ENCODE data around the gene KIAA1549.

KIAA1549 gene

GRCh38 chr7:138843632-138844580 is 137.3 kb downstream of the KIAA1549 start:
- no peaks in the 10 kb centered on the region for H3K9me3 Mint-ChIP-seq
- H3K4me1 Mint-ChIP-seq, result no peaks in the 10 kb centered on the region
- ATAC-seq (ENCODE audit: low read depth), result no peak
- DNase-seq (ENCODE audit: low spot score in 2 of 2), result no peak
- no peaks in the 10 kb centered on the region for H3K36me3 Mint-ChIP-seq
- no peak overlapping the region for H3K27ac Mint-ChIP-seq
- no peak overlapping the region for H3K4me3 Mint-ChIP-seq
- H3K27me3 Mint-ChIP-seq, result peaks cover 8% of the 10 kb centered on the region

- Mint-ChIP-seq H3K4me1 (no peaks in the 10 kb centered on the region), H3K9me3 (no peaks in the 10 kb centered on the region), H3K27me3 (peaks cover 8% of the 10 kb centered on the region), H3K36me3 (no peaks in the 10 kb centered on the region), H3K4me3 (no peak overlapping the region), H3K27ac (no peak overlapping the region)
- DNase-seq (ENCODE audit: low spot score in 2 of 2) (no peak), ATAC-seq (ENCODE audit: low read depth) (no peak)
Measured at GRCh38 chr7:138842111-138842510, 139.1 kb downstream of the KIAA1549 start.

- H3K36me3 Mint-ChIP-seq, result no peaks in the 10 kb centered on the region
- H3K4me1 Mint-ChIP-seq, result no peaks in the 10 kb centered on the region
- no peak overlapping the region for H3K27ac Mint-ChIP-seq
- ATAC-seq (ENCODE audit: low read depth), result no peak
- no peaks in the 10 kb centered on the region for H3K9me3 Mint-ChIP-seq
- DNase-seq (ENCODE audit: low spot score in 2 of 2), result no peak
- peaks cover 12% of the 10 kb centered on the region for H3K27me3 Mint-ChIP-seq
- no peak overlapping the region for H3K4me3 Mint-ChIP-seq
Measured at GRCh38 chr7:138838166-138838565, 143.0 kb downstream of the KIAA1549 start.

GRCh38 chr7:138837627-138838026 is 143.6 kb downstream of the KIAA1549 start:
- Mint-ChIP-seq H3K27ac (no peak overlapping the region), H3K4me3 (no peak overlapping the region), H3K9me3 (no peaks in the 10 kb centered on the region), H3K36me3 (no peaks in the 10 kb centered on the region), H3K4me1 (no peaks in the 10 kb centered on the region), H3K27me3 (peaks cover 12% of the 10 kb centered on the region)
- no peak for ATAC-seq (ENCODE audit: low read depth)
- no peak for DNase-seq (ENCODE audit: low spot score in 2 of 2)

- Mint-ChIP-seq H3K9me3 (no peaks in the 10 kb centered on the region), H3K36me3 (no peaks in the 10 kb centered on the region), H3K27me3 (peaks cover 10% of the 10 kb centered on the region), H3K4me1 (no peaks in the 10 kb centered on the region), H3K4me3 (no peak overlapping the region), H3K27ac (no peak overlapping the region)
- ATAC-seq (ENCODE audit: low read depth) (no peak), DNase-seq (ENCODE audit: low spot score in 2 of 2) (no peak)
Measured at GRCh38 chr7:138835087-138835486, 146.1 kb downstream of the KIAA1549 start.

GRCh38 chr7:138834583-138834982 is 146.6 kb downstream of the KIAA1549 start:
- ATAC-seq (ENCODE audit: low read depth), result no peak
- H3K36me3 Mint-ChIP-seq, result no peaks in the 10 kb centered on the region
- H3K4me3 Mint-ChIP-seq, result no peak overlapping the region

GRCh38 chr7:138833596-138833995 is 147.6 kb downstream of the KIAA1549 start:
- Mint-ChIP-seq H3K27ac (no peak overlapping the region), H3K9me3 (no peaks in the 10 kb centered on the region), H3K27me3 (peaks cover 7% of the 10 kb centered on the region), H3K36me3 (no peaks in the 10 kb centered on the region), H3K4me3 (no peak overlapping the region), H3K4me1 (no peaks in the 10 kb centered on the region)
- ATAC-seq (ENCODE audit: low read depth) (no peak), DNase-seq (ENCODE audit: low spot score in 2 of 2) (no peak)

More at GRCh38 chr7:138834583-138834982, 146.6 kb downstream of the KIAA1549 start:
- H3K27me3 Mint-ChIP-seq, result peaks cover 10% of the 10 kb centered on the region
- H3K27ac Mint-ChIP-seq, result no peak overlapping the region
- H3K9me3 Mint-ChIP-seq, result no peaks in the 10 kb centered on the region
- no peaks in the 10 kb centered on the region for H3K4me1 Mint-ChIP-seq
- DNase-seq (ENCODE audit: low spot score in 2 of 2), result no peak

GRCh38 chr7:138832966-138833365 is 148.2 kb downstream of the KIAA1549 start:
- H3K36me3 Mint-ChIP-seq, result no peaks in the 10 kb centered on the region
- DNase-seq (ENCODE audit: low spot score in 2 of 2), result no peak
- no peaks in the 10 kb centered on the region for H3K9me3 Mint-ChIP-seq
- H3K27ac Mint-ChIP-seq, result no peak overlapping the region
- peaks cover 7% of the 10 kb centered on the region for H3K27me3 Mint-ChIP-seq
- H3K4me3 Mint-ChIP-seq, result no peak overlapping the region
- H3K4me1 Mint-ChIP-seq, result no peaks in the 10 kb centered on the region
- no peak for ATAC-seq (ENCODE audit: low read depth)

- Mint-ChIP-seq H3K4me3 (no peak overlapping the region), H3K36me3 (no peaks in the 10 kb centered on the region), H3K27ac (no peak overlapping the region), H3K9me3 (peaks cover 2% of the 10 kb centered on the region), H3K4me1 (no peaks in the 10 kb centered on the region), H3K27me3 (peaks cover 9% of the 10 kb centered on the region)
- no peak for DNase-seq (ENCODE audit: low spot score in 2 of 2)
- no peak for ATAC-seq (ENCODE audit: low read depth)
Measured at GRCh38 chr7:138829335-138829734, 151.9 kb downstream of the KIAA1549 start.

GRCh38 chr7:138828302-138828701 is 152.9 kb downstream of the KIAA1549 start:
- Mint-ChIP-seq H3K36me3 (no peaks in the 10 kb centered on the region), H3K4me3 (no peak overlapping the region), H3K27ac (no peak overlapping the region)

GRCh38 chr7:138825049-138825721 is 156.0 kb downstream of the KIAA1549 start:
- H3K36me3 Mint-ChIP-seq, result no peaks in the 10 kb centered on the region

More at GRCh38 chr7:138828302-138828701, 152.9 kb downstream of the KIAA1549 start:
- peaks cover 2% of the 10 kb centered on the region for H3K9me3 Mint-ChIP-seq
- ATAC-seq (ENCODE audit: low read depth) (no peak), DNase-seq (ENCODE audit: low spot score in 2 of 2) (no peak)
- H3K4me1 Mint-ChIP-seq, result no peaks in the 10 kb centered on the region
- H3K27me3 Mint-ChIP-seq, result peaks cover 6% of the 10 kb centered on the region

GRCh38 chr7:138822867-138823535 is 158.2 kb downstream of the KIAA1549 start:
- H3K4me3 Mint-ChIP-seq, result no peak overlapping the region
- peaks cover 2% of the 10 kb centered on the region for H3K9me3 Mint-ChIP-seq
- DNase-seq (ENCODE audit: low spot score in 2 of 2) (no peak), ATAC-seq (ENCODE audit: low read depth) (no peak)
- H3K36me3 Mint-ChIP-seq, result no peaks in the 10 kb centered on the region
- H3K27ac Mint-ChIP-seq, result no peak overlapping the region
- H3K27me3 Mint-ChIP-seq, result peaks cover 2% of the 10 kb centered on the region
- no peaks in the 10 kb centered on the region for H3K4me1 Mint-ChIP-seq

More at GRCh38 chr7:138825049-138825721, 156.0 kb downstream of the KIAA1549 start:
- no peak for DNase-seq (ENCODE audit: low spot score in 2 of 2)
- no peak overlapping the region for H3K4me3 Mint-ChIP-seq
- no peak overlapping the region for H3K27ac Mint-ChIP-seq
- H3K9me3 Mint-ChIP-seq, result peaks cover 2% of the 10 kb centered on the region
- no peaks in the 10 kb centered on the region for H3K4me1 Mint-ChIP-seq
- ATAC-seq (ENCODE audit: low read depth), result no peak
- peaks cover 2% of the 10 kb centered on the region for H3K27me3 Mint-ChIP-seq

- H3K27ac Mint-ChIP-seq, result no peak overlapping the region
- DNase-seq (ENCODE audit: low spot score in 2 of 2) (no peak), ATAC-seq (ENCODE audit: low read depth) (no peak)
- no peak overlapping the region for H3K4me3 Mint-ChIP-seq
- H3K9me3 Mint-ChIP-seq, result peaks cover 2% of the 10 kb centered on the region
- H3K27me3 Mint-ChIP-seq, result peaks cover 2% of the 10 kb centered on the region
- no peaks in the 10 kb centered on the region for H3K36me3 Mint-ChIP-seq
- H3K4me1 Mint-ChIP-seq, result no peaks in the 10 kb centered on the region
Measured at GRCh38 chr7:138821912-138822311, 159.3 kb downstream of the KIAA1549 start.

- no peak overlapping the region for H3K27ac Mint-ChIP-seq
- ATAC-seq (ENCODE audit: low read depth) (no peak), DNase-seq (ENCODE audit: low spot score in 2 of 2) (no peak)
- H3K27me3 Mint-ChIP-seq, result no peaks in the 10 kb centered on the region
- H3K9me3 Mint-ChIP-seq, result no peaks in the 10 kb centered on the region
- H3K4me3 Mint-ChIP-seq, result no peak overlapping the region
- H3K36me3 Mint-ChIP-seq, result no peaks in the 10 kb centered on the region
- H3K4me1 Mint-ChIP-seq, result no peaks in the 10 kb centered on the region
Measured at GRCh38 chr7:138819625-138820024, 161.6 kb downstream of the KIAA1549 start.

Data from memory B cell (primary cell).